ENCODE results near the gene SLC7A4. TPM values are rescaled to one million over a fixed set of nuclear protein-coding genes. Genes with fewer than 3 reads are reported as not detected.

SLC7A4 gene
- polyA plus RNA-seq, 1 of the 3 experiments (the other 2 are of a cell fraction) = 0.02 TPM

DNA sequence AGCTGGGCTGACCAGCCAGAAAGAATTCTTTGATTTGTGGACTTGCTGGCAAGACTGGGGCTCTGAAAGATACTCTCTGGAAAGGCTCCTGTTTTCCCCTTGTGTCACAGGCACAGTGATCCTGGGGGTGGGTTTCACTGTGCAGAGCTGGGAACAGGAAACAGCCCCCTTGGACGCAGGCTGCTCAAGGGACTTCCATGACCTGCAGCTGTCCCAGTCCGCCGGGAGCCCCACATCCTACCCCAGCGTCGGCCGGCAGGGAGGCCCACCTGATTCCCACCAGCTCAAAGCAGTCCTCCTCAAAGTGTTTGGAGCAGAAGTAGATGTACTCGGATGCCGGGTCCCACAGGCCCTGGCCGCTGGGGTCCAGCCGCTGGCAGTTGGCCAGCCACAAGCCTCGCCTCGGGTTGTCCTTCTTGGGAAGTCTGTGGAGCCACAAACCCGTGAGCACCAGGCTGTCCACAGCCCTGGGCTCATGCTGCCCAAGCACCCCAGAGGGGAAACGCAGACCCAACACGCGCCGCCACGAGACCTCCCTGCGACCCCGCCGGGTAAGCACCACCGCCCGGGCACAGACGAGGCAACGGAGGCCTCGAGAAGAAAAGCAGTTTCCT is 31.3 kb downstream of the SLC7A4 start:
- Histone ChIP-seq H2AFZ (ENCODE audit: low read depth) (peak overlapping the region; percentile 60; the same call in 1 of the 2 replicates), H3K9ac (peak overlapping the region; percentile 98), H3K9me3 (no peaks in the 10 kb centered on the region), H4K20me1 (ENCODE audit: insufficient read depth) (0 out of 2 replicates have a peak, but pooled peaks cover 5% of the 10 kb centered on the region), H3K27ac (ENCODE audit: low read depth in 2 of 2, low read length in 1 of 2) (peak overlapping the region; percentile 96 to 97; a peak in 3 of 4 replicates), H3K4me3 (ENCODE audit: low read depth in 2 of 2, low read length in 1 of 2) (peak overlapping the region; percentile 82 to 96), H3K79me2 (ENCODE audit: insufficient read depth) (peaks cover 37% of the 10 kb centered on the region), H3F3A (replicated peaks; ENCODE audit: insufficient read depth) (peaks cover 16% of the 10 kb centered on the region), H3K36me3 (replicated peaks in 1 of 2; ENCODE audit: control insufficient read depth in 1 of 2, insufficient read depth in 2 of 2, low read length in 1 of 2) (peaks cover 7 to 33% of the 10 kb centered on the region in 2 experiments), H3K4me1 (ENCODE audit: control insufficient read depth in 1 of 2, insufficient read depth in 2 of 2, low read depth in 1 of 2, low read length in 1 of 2) (peaks cover 12 to 37% of the 10 kb centered on the region in 2 experiments; a peak in 3 of 4 replicates), H3K27me3 (ENCODE audit: insufficient read depth) (no peaks in the 10 kb centered on the region), H3K9me2 (no peaks in the 10 kb centered on the region), H3K4me2 (peak overlapping the region; percentile 95)
- 3% methylated on average over 17 of the region's 26 CpGs for WGBS (ENCODE audit: low lambda C conversion rate)
- ChIA-PET POLR2A (interaction anchor here (1.0 to 3.3 kb wide), 4 partner anchors 11 to 115 kb away, joined by 3 to 18 read pairs (median 8); partner anchors contain the start of genes LZTR1 and P2RX6), CTCF (interaction anchor here (1.4 to 2.7 kb wide), 3 partner anchors 11 to 116 kb away, joined by 6 to 13 read pairs (median 11); no protein-coding TSS in a partner anchor)
- TF ChIP-seq NFIC (IDR thresholded peaks at IDR 0.05; ENCODE audit: borderline replicate concordance) = peak; percentile 14; the same call in 1 of the 2 replicates
- TF ChIP-seq, protein P1, sequence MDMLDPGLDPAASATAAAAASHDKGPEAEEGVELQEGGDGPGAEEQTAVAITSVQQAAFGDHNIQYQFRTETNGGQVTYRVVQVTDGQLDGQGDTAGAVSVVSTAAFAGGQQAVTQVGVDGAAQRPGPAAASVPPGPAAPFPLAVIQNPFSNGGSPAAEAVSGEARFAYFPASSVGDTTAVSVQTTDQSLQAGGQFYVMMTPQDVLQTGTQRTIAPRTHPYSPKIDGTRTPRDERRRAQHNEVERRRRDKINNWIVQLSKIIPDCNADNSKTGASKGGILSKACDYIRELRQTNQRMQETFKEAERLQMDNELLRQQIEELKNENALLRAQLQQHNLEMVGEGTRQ (IDR thresholded peaks at IDR 0.05; ENCODE audit: borderline replicate concordance, low read depth, low read length) = no peak
- peak; percentile 69 for DNase-seq

DNA sequence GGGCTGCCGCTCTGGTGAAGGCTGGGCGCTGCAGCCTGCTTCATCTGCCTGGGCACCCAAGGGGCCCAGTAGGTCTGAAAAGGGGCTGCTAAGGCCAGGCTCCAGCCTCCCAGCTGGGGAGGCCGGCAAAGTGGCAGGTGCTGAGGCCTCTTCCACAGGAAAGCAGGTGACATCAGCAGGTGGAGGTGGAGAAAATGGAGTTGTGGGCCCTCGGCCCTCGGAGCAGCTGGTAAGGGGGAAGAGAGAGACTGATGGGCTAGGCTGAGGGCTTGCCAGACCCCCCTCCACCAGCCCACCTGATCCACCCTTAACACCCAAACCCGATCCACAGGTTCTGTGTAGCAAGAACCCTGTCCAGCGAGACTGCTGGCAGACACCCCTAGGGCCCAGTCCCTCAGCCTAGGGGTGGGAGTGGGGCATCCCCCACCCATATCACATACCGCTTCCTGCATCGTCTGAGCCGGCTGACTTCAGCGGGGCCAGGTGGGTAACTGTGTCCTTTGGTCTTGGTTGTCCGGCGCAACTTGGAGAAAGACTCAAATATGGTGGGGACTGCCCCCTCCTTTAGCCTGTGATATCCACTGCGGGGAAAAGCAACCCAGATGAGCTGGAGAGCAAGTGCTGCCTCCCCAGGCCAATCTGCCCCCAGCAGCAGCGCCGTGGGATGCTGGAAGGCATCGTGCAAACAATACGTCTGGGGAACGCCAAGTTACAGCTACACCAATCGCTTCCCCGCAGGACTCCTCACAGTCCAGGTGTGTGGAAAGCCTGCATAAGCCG is 32.0 kb downstream of the SLC7A4 start:
- Histone ChIP-seq H3F3A (replicated peaks; ENCODE audit: insufficient read depth) (peaks cover 16% of the 10 kb centered on the region), H4K20me1 (ENCODE audit: insufficient read depth) (0 out of 2 replicates have a peak, but pooled peaks cover 5% of the 10 kb centered on the region), H3K4me3 (ENCODE audit: low read depth in 2 of 2, low read length in 1 of 2) (peak overlapping the region; percentile 82 to 96), H3K4me1 (ENCODE audit: control insufficient read depth in 1 of 2, insufficient read depth in 2 of 2, low read depth in 1 of 2, low read length in 1 of 2) (peaks cover 12 to 37% of the 10 kb centered on the region in 2 experiments; a peak in 3 of 4 replicates), H3K36me3 (replicated peaks in 1 of 2; ENCODE audit: control insufficient read depth in 1 of 2, insufficient read depth in 2 of 2, low read length in 1 of 2) (peaks cover 7 to 35% of the 10 kb centered on the region in 2 experiments), H3K9ac (peak overlapping the region; percentile 98), H3K27me3 (ENCODE audit: insufficient read depth) (no peaks in the 10 kb centered on the region), H3K9me2 (no peaks in the 10 kb centered on the region), H3K4me2 (peak overlapping the region; percentile 95), H3K9me3 (no peaks in the 10 kb centered on the region), H2AFZ (ENCODE audit: low read depth) (no peak overlapping the region), H3K27ac (ENCODE audit: low read depth in 2 of 2, low read length in 1 of 2) (peak overlapping the region in 1 of 2 experiments; percentile 96; a peak in 2 of 4 replicates), H3K79me2 (ENCODE audit: insufficient read depth) (peaks cover 37% of the 10 kb centered on the region)
- DNase-seq = no peak
- ChIA-PET CTCF (interaction anchor here (1.4 to 2.7 kb wide), 3 partner anchors 11 to 115 kb away, joined by 6 to 13 read pairs (median 11); no protein-coding TSS in a partner anchor), POLR2A (interaction anchor here (1.0 to 3.3 kb wide), 4 partner anchors 10 to 115 kb away, joined by 3 to 18 read pairs (median 8); partner anchors contain the start of genes LZTR1 and P2RX6)
- TF ChIP-seq TAF1 (IDR thresholded peaks at IDR 0.05; ENCODE audit: borderline replicate concordance, low read depth, low read length) = no peak
- no peak for TF ChIP-seq NRF1 (IDR thresholded peaks at IDR 0.05; ENCODE audit: low read depth, low read length)
- peak; percentile 25; the same call in 1 of the 2 replicates for TF ChIP-seq POLR2AphosphoS5 (IDR thresholded peaks at IDR 0.05; ENCODE audit: low read depth, low read length)
- WGBS (ENCODE audit: low lambda C conversion rate) = 46% methylated on average over 17 of the region's 22 CpGs

Measured in SK-N-SH (cell line).